SK-N-MC (cell line): Measurements from ENCODE around the gene ARL5A.

ENCODE experiments used
- DNase-seq: peaks from one replicate; pipeline ENCODE4 v3.0.0-alpha.2; 2011; ENCODE audit warnings: low read depth, low spot score
- H3K27ac ChIP-seq: fragments of 200-600 bp; sonication (generic); 2 replicates; pipeline ENCODE4 v1.5.1; 2016; ENCODE audit warnings: mixed run types
- H3K36me3 ChIP-seq: fragments of 200-600 bp; sonication (generic); 2 replicates; pipeline ENCODE4 v1.6.1; 2017; ENCODE audit warnings: antibody characterized with exemption, low read length, mixed read lengths; ENCODE audit not compliant: insufficient read depth
- H3K4me3 ChIP-seq: fragments of 200-600 bp; sonication (generic); 2 replicates; pipeline ENCODE4 v1.5.1; 2016
- H3K9ac ChIP-seq: fragments of 200-600 bp; sonication (generic); 2 replicates; pipeline ENCODE4 v1.8.0; 2017; ENCODE audit warnings: mixed run types, mixed read lengths; ENCODE audit not compliant: insufficient read length
- H3K9me3 ChIP-seq: fragments of 200-600 bp; sonication (generic); 2 replicates; pipeline ENCODE4 v1.6.1; 2017; ENCODE audit warnings: low read depth, mild to moderate bottlenecking, antibody characterized with exemption, low read length, moderate library complexity, mixed read lengths
- EZH2 ChIP-seq: fragments of 200-600 bp; sonication (generic); IDR thresholded peaks from one replicate; pipeline ENCODE4 v1.6.1; 2017; ENCODE audit warnings: antibody characterized with exemption
- FOXP2 ChIP-seq: optimal IDR thresholded peaks from 2 replicates; pipeline ENCODE3; 2011; ENCODE audit warnings: mild to moderate bottlenecking, moderate library complexity; ENCODE audit not compliant: insufficient read depth; ENCODE audit errors: extremely low read length, control extremely low read depth
- POLR2AphosphoS5 ChIP-seq: IDR thresholded peaks from 2 replicates; pipeline ENCODE4 v1.6.1; 2012; ENCODE audit warnings: mild to moderate bottlenecking, low read depth, low read length, borderline replicate concordance

Gene ARL5A

GRCh38 chr2:151782378-151783132, 45.7 kb downstream of the ARL5A start:
- Histone ChIP-seq H3K9ac (no peak overlapping the region), H3K27ac (peak overlapping the region; percentile 75; the same call in 1 of the 2 replicates), H3K4me3 (no peak overlapping the region), H3K36me3 (peaks cover 24% of the 10 kb centered on the region; the same call in 1 of the 2 replicates), H3K9me3 (no peaks in the 10 kb centered on the region)
- no peak for DNase-seq
- no peak for TF ChIP-seq FOXP2
- TF ChIP-seq EZH2, result no peak
- TF ChIP-seq POLR2AphosphoS5, result no peak

GRCh38 chr2:151781642-151782041, 46.6 kb downstream of the ARL5A start:
- no peak for DNase-seq
- Histone ChIP-seq H3K4me3 (no peak overlapping the region), H3K36me3 (peaks cover 30% of the 10 kb centered on the region), H3K9me3 (no peaks in the 10 kb centered on the region), H3K27ac (no peak overlapping the region), H3K9ac (no peak overlapping the region)
- TF ChIP-seq POLR2AphosphoS5, result no peak
- TF ChIP-seq EZH2, result no peak
- no peak for TF ChIP-seq FOXP2

GRCh38 chr2:151780938-151781337, 47.3 kb downstream of the ARL5A start:
- Histone ChIP-seq H3K36me3 (peaks cover 34% of the 10 kb centered on the region), H3K9me3 (no peaks in the 10 kb centered on the region), H3K4me3 (no peak overlapping the region), H3K27ac (no peak overlapping the region), H3K9ac (no peak overlapping the region)
- DNase-seq, result no peak
- TF ChIP-seq POLR2AphosphoS5 (no peak), EZH2 (no peak), FOXP2 (no peak)

GRCh38 chr2:151777935-151778334, 50.3 kb downstream of the ARL5A start:
- no peaks in the 10 kb centered on the region for H3K9me3 ChIP-seq
- H3K27ac ChIP-seq, result no peak overlapping the region
- H3K4me3 ChIP-seq, result no peak overlapping the region
- no peak overlapping the region for H3K9ac ChIP-seq
- no peak for TF ChIP-seq POLR2AphosphoS5
- DNase-seq, result no peak
- peaks cover 28% of the 10 kb centered on the region for H3K36me3 ChIP-seq

- Histone ChIP-seq H3K4me3 (no peak overlapping the region), H3K27ac (no peak overlapping the region), H3K9me3 (no peaks in the 10 kb centered on the region), H3K36me3 (peaks cover 28% of the 10 kb centered on the region), H3K9ac (no peak overlapping the region)
- DNase-seq, result no peak
- no peak for TF ChIP-seq POLR2AphosphoS5
- TF ChIP-seq FOXP2, result no peak
- no peak for TF ChIP-seq EZH2
Measured at GRCh38 chr2:151777487-151777886, 50.7 kb downstream of the ARL5A start.

GRCh38 chr2:151776367-151776766, 51.9 kb downstream of the ARL5A start:
- Histone ChIP-seq H3K9ac (no peak overlapping the region), H3K4me3 (no peak overlapping the region), H3K27ac (no peak overlapping the region), H3K36me3 (peaks cover 24% of the 10 kb centered on the region), H3K9me3 (no peaks in the 10 kb centered on the region)
- no peak for DNase-seq
- TF ChIP-seq EZH2 (no peak), POLR2AphosphoS5 (no peak), FOXP2 (no peak)

- H3K27ac ChIP-seq, result peak overlapping the region; percentile 67; the same call in 1 of the 2 replicates
- no peak for TF ChIP-seq FOXP2
- no peak for TF ChIP-seq EZH2
- no peak for TF ChIP-seq POLR2AphosphoS5
Measured at GRCh38 chr2:151775057-151775740, 53.0 kb downstream of the ARL5A start.

GRCh38 chr2:151774506-151774905, 53.7 kb downstream of the ARL5A start:
- Histone ChIP-seq H3K4me3 (no peak overlapping the region), H3K27ac (peak overlapping the region; percentile 67; the same call in 1 of the 2 replicates), H3K9ac (no peak overlapping the region), H3K9me3 (no peaks in the 10 kb centered on the region), H3K36me3 (peaks cover 25% of the 10 kb centered on the region)
- no peak for DNase-seq
- no peak for TF ChIP-seq EZH2
- TF ChIP-seq FOXP2, result no peak
- no peak for TF ChIP-seq POLR2AphosphoS5

More at GRCh38 chr2:151775057-151775740, 53.0 kb downstream of the ARL5A start:
- Histone ChIP-seq H3K9me3 (no peaks in the 10 kb centered on the region), H3K36me3 (peaks cover 24% of the 10 kb centered on the region), H3K4me3 (no peak overlapping the region), H3K9ac (no peak overlapping the region)
- no peak for DNase-seq
